NK-92 treated with Interleukin-12 subunit alpha and Interleukin-12 subunit beta, amount 100 ng/mL, for 24 hours (cell line): ENCODE measurements around the gene ARHGAP40.

Source experiments
- DNase-seq: peaks from one replicate; lab custom pipeline; 2025; lab: John Stamatoyannopoulos, UW

The ARHGAP40 gene

DNA sequence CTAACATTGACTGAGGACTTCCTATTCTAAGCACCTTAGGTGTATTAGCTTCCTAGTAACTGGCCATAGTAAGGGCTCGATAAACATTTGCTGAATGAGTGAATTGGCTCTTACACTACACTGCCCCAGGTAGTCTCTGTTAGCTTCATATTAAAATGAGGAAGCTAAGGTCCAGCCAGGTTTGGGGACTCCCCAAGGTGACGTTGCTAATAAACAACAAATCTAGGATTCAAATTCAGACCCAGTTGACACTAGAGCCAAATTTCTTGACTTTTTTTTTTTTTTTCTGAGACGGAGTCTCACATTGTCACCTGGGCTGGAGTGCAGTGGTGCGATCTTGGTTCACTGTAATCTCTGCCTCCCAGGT lies 16.2 kb downstream of the ARHGAP40 start:
- DNase-seq = no peak

GRCh38 chr20:38620441-38620840 lies 18.8 kb downstream of the ARHGAP40 start:
- DNase-seq = no peak

DNA sequence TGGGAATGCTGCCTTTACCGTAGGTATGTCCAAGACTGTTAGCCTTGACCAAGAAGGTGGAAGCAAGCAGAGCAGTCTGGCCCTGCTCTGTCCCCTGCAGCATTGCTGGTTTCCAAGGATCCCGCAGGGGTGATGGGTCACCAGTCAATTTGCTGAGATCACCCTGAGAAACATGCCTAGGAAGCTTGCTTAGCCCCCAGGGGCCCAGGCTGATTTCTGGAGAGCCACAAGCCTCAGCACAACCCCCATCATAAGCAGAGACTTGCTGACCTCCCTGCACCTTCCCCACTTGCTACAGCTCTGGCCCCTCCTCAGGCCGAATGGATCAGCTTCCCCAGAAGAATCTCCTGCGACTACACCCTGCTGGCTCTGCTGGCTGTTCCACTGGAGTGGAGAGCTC lies 21.5 kb downstream of the ARHGAP40 start:
- DNase-seq = no peak

DNA sequence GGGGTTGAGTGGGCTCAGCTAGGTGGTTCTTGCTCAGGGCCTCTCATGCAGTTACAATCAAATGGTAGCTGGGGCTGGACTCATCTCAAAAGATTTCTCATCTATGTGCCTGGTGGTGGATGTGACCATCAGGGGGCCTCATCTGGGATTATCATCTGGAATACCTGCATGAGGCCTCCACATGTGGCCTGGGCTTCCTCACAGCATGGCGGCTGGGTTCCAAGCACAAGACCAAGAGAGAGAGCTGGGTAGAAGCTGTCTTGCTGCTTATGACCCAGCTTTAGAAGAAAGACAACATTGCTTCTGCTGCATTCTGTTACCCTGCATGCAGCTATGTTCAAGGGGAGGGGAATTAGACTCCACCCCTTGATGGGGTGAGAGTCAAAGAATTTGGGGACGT lies 22.5 kb downstream of the ARHGAP40 start:
- no peak for DNase-seq

DNA sequence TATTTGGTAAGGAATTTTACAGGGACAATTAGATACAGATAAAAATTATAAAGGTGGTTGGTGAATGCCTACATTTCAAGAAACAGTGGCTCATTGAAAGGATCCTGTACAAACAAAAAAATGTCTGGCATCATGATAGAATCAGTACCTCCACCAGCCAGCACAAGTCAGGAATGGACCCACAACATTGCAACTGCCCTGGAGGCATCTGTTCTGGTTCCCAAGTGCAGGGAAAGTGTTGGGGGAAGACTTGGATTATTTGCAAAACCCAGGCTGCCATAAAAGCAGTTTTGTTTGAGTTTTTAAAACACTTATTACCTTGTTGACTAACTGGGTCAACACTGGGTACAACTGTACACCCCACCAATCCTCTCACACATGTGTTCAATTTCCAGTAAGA lies 24.3 kb downstream of the ARHGAP40 start:
- no peak for DNase-seq

GRCh38 chr20:38626921-38627659 lies 25.5 kb downstream of the ARHGAP40 start:
- DNase-seq = no peak

- no peak for DNase-seq
Measured at GRCh38 chr20:38628580-38629470, 27.2 kb downstream of the ARHGAP40 start.

GRCh38 chr20:38629979-38630378 lies 28.4 kb downstream of the ARHGAP40 start:
- DNase-seq = no peak

DNA sequence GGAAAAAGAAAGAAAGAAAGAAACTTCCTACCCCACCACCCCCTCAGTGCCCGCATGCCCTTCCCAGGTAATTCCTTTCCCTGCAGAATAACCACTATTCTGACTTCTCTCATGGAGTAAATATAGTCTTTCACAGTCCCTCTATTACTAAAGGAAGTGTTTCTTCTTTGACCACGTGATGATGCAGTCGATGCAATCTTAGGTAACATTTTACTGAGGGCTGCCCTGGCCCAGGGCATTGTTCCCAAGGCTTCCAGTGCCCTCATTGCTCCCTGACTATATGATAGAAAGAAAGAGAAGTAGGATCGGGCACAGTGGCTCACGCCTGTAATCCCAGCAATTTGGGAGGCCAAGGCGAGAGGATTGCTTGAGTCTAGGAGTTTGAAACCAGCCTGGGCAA lies 29.1 kb downstream of the ARHGAP40 start:
- DNase-seq = no peak

GRCh38 chr20:38631155-38632022 lies 29.8 kb downstream of the ARHGAP40 start:
- DNase-seq = no peak

DNA sequence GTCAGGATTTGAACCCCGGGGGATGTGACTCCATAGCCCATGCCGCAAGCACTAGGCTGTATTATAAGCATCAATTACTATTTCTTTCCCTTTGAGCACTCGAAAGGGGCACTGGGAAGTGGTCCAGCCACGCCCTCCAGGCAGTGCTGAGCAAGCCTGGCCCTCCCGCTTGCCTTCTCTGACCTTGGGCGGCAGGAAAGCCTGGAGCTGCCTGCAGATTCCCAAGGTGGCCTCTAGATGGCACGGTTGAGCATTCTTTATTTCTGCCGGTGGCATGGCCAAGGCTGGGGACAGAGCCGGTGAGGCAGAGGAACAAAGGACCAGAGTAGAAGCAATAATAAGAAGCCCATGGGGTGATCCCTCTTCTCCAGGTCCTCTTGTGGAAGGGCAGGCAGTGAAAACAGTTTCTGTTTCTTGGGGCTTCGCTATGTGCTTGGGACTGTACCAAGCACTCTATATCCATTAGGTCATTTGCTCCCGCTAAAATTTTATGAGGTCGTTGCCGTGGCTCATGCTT lies 32.0 kb downstream of the ARHGAP40 start:
- DNase-seq = peak; percentile 40

- no peak for DNase-seq
Measured at GRCh38 chr20:38635721-38636288, 34.2 kb downstream of the ARHGAP40 start.

DNA sequence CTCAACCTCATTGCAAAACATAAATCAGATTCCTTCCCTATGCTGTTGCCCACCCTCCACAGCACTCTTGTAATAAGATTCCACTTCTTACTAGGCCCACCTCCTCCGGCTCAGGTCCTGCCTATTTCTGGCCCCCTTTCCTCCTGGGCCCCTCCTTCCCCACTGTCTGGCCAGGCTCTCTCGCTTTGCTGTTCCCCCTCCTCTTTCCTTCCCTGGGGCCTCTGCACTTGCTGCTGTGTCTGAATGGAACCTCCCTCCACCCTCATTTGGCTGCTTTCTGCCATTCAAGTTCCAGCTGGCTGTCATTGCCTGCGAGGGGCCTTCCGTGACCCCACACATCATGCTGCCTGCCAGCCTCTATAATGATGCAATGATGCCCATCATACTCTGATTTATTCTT lies 38.9 kb downstream of the ARHGAP40 start:
- no peak for DNase-seq

- no peak for DNase-seq
Measured at GRCh38 chr20:38642498-38642897, 40.9 kb downstream of the ARHGAP40 start.

DNA sequence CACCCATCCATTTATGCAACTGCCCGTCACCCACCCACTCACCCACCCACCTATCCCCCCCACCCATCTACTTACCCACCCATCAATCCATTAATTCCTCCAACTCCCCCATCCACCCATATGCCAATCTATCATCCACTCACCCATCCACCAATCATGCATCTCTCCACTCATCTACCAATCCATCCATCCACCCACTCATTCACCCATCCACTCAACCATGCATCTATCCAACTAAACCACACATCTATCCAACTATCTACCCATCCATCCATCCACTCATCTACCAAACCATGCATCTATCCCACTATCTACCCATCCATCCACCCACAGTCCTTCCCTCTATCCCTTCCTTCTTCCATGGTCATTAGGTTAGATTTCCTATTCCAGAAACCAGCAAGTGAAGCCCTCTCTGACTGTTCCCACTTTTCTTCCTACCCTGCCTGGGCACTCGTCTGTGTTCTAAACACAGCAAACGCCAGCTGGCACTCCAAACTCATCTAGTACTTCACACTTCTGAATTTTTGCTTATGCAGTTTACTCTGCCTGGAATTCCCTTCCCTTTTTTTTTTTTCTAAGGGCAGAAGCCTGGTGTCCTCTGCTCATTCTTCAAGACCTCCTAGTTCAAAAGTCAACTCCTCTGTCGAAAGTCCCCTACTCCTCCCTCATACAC lies 43.1 kb downstream of the ARHGAP40 start:
- no peak for DNase-seq

DNA sequence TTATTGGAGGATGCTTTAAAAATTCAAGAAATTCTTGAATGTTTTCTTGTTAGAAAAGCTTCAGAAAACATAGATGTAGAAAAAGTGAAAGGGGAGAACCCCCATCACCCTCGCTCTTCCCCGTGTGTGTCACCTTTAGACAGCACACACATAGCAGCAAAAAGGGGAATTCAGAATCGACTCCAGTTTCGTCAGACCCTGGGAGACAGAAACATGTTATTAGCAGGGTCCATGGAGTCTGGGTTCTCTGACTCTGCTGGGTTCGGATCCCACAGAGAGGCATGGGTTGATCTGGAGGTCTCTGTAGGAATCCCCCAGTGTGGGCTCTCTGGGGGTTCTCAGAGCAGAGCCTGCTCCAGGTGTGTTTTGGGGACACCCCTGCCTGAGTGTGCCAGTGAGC lies 43.7 kb downstream of the ARHGAP40 start:
- DNase-seq = no peak

GRCh38 chr20:38645980-38646858 lies 44.6 kb downstream of the ARHGAP40 start:
- DNase-seq = peak; percentile 67

- DNase-seq = no peak
Measured at GRCh38 chr20:38649275-38649891, 47.8 kb downstream of the ARHGAP40 start.

- DNase-seq = no peak
Measured at GRCh38 chr20:38650010-38650409, 48.4 kb downstream of the ARHGAP40 start.

GRCh38 chr20:38651154-38651553 lies 49.5 kb downstream of the ARHGAP40 start:
- no peak for DNase-seq
